GM12801 (cell line): ENCODE results near the gene PPP2R5A.

Experiments
- TF ChIP-seq, protein P1 (sequence below): IDR thresholded peaks from one replicate; pipeline ENCODE4 v1.5.1; 2011; ENCODE audit warnings: control low read depth; ENCODE audit not compliant: insufficient read length; ENCODE audit errors: extremely low read depth

PPP2R5A gene

DNA sequence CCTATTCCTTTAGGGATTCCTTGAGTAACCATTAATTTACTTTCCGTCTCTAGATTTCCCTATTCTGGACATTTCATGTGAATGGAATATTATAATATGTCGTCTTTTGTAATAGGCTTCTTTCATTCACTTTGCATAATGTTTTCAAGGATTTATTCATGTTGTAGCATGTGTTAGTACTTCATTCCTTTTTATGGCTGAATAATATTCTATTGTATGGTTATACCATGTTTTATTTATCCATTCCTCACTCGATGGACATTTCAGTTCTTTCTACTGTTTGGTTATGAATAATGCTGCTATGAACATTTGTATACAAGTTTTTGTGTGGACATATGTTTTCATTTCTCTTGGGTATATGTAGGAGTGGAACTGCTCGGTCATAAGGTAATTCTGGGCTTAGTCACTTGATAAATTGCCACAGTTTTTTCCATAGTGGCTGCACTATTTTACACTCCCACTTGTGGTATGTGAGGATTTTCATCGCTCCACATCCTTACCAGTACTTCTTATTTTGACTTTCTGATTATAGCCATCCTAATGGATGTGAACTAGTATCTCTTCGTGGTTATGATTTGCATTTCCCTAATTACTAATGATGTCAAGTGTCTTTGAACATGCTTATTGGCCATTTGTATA lies 17.7 kb downstream of the PPP2R5A start:
- TF ChIP-seq, protein P1, sequence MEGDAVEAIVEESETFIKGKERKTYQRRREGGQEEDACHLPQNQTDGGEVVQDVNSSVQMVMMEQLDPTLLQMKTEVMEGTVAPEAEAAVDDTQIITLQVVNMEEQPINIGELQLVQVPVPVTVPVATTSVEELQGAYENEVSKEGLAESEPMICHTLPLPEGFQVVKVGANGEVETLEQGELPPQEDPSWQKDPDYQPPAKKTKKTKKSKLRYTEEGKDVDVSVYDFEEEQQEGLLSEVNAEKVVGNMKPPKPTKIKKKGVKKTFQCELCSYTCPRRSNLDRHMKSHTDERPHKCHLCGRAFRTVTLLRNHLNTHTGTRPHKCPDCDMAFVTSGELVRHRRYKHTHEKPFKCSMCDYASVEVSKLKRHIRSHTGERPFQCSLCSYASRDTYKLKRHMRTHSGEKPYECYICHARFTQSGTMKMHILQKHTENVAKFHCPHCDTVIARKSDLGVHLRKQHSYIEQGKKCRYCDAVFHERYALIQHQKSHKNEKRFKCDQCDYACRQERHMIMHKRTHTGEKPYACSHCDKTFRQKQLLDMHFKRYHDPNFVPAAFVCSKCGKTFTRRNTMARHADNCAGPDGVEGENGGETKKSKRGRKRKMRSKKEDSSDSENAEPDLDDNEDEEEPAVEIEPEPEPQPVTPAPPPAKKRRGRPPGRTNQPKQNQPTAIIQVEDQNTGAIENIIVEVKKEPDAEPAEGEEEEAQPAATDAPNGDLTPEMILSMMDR = no peak

DNA sequence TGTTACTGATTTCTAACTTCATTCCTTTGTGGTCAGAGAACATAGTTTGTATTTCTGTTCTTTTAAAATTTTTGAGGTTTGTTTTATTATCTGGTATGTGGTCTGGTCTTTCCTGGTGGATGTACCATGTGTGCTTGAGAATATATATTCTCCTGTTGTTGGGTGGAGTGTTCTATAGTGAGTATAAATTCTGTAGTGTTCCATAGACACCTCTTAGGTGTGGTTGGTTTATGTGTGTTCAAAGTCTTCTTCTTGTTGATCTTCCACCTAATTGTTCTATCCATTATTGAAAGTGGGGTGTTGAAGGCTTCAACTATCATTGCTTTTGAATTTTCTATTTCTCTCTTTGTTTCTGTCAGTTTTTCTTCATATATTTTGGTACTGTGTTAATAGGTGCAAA lies 20.1 kb downstream of the PPP2R5A start:
- TF ChIP-seq, protein P1 = no peak

DNA sequence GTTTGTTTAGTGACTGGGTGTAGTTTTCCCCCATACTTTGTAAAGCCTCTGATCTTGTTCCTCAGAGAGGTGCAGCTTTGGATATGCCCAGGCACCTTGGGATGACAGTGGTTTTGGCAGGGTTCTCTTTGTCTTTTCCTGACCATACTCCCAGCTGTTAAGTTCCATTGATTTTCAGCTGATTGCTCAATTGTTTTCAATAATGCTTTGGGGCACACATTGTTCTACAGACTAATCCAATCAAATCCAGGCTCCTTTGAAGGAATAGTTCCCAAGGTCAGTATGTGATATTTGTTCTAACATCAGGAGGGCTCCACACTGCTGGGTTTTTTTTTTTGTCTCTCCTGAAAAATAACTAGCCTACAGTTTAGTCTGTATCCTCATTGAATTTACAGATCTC lies 24.8 kb downstream of the PPP2R5A start:
- TF ChIP-seq, protein P1 = no peak

DNA sequence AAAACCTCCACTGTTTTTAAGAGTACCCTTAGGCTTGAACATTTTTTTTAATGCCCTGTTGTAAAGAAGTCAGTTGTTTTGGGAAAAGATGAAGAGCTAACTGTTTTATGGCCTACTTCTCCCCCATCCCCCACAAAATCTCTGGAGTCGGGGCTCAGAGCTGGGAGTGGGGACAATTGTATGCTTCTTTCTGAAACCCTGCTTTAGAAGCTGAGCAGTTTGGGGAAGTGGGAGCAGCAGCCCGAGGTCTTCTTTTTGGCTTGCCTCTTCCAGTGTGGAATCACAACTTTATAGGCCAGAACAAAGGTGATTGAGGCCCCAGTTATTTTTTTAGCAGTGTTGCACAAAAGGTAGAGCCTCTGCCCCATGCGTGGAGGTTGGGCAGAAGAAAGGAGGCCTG lies 25.2 kb downstream of the PPP2R5A start:
- TF ChIP-seq, protein P1 = no peak

DNA sequence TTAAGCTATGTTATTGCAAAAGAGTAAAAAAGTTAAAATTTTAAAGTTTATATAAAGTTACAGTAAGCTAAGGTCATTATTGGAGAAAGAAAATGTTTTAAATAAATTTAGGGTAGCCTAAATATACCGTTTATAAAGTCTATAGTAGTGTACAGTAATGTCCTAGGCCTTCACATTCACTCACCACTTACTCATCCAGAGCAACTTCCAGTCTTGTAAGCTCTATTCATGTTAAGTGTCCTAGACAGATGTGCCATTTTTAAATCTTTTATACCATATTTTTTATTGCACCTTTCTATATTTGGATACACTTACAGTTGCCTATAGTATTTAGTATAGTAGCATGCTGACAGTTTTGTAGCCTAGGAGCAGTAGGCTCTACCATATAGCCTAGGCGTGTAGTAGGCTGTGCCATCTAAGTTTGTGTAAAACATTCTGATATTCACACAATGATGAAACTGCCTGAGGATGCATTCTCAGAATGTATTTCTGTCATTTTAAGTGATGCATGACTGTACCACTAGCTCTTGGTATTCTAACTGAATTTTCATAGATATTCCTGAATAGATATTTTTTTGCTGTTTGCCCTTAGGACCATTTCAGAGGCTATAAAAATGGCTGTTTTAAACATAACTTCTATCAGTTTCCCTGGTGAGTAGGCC lies 26.8 kb downstream of the PPP2R5A start:
- TF ChIP-seq, protein P1 = no peak

DNA sequence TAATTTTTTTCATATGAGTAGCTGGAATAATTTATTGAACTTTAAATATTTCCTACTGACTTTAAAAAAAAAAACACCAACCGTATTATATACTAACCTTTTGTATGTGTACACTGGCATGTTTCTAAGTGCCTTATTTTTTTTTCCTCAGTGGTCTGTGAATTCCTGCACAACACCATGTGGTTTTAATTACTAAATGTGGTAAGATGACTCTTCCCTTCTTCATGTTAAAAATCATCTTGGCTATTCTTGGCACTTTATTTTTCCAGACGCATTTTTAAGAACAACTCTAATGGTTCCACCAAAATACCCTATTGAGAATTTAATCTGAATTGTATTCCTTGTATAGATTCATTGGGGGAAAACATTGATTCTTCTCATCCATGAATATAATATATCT lies 28.4 kb downstream of the PPP2R5A start:
- TF ChIP-seq, protein P1 = no peak

DNA sequence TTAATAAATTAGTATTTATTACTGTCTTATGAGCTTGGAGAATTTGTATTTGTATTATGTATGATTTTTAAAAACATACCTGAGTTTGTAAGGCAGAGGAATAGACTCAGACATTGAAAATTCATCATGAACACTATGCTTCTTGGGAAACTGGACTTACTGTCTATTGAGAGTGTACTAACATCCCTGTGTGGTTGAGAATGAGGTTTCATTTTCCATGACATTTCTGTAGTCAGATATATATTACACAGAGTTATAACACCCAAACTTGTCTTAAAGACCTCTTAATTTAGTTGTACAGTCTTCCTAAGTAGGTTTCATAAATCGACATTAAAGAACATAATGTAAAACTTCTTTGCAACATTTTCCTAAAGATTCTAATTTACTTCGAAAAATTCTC lies 30.0 kb downstream of the PPP2R5A start:
- TF ChIP-seq, protein P1 = no peak
